H9 (cell line): ENCODE data around the gene PSMB7. TPM values are rescaled to one million over a fixed set of nuclear protein-coding genes. Genes with fewer than 3 reads are reported as not detected.

Experiments used
- DNase-seq: peaks from one replicate; pipeline ENCODE4 v3.0.0-alpha.2; 2017
- H2AFZ ChIP-seq: one replicate; pipeline ENCODE4 v1.6.1; 2013; ENCODE audit warnings: mild to moderate bottlenecking, low read length, control low read depth, moderate library complexity
- H2AK5ac ChIP-seq: 2 replicates; pipeline ENCODE4 v1.6.1; 2013; ENCODE audit warnings: low read length, control low read depth, mixed read lengths; ENCODE audit not compliant: insufficient read length
- H2BK120ac ChIP-seq: one replicate; pipeline ENCODE4 v1.6.1; 2013; ENCODE audit warnings: low read depth, mild to moderate bottlenecking, low read length, control low read depth, inconsistent platforms; ENCODE audit not compliant: poor library complexity, severe bottlenecking
- H2BK12ac ChIP-seq: 2 replicates; pipeline ENCODE4 v1.6.1; 2013; ENCODE audit warnings: low read length, control low read depth, mixed read lengths, low read depth; ENCODE audit not compliant: insufficient read length
- H2BK15ac ChIP-seq: 2 replicates; pipeline ENCODE4 v1.6.1; 2013; ENCODE audit warnings: low read depth, low read length, control low read depth
- H2BK20ac ChIP-seq: one replicate; pipeline ENCODE4 v1.6.1; 2013; ENCODE audit warnings: low read depth, mild to moderate bottlenecking, low read length, control low read depth, inconsistent platforms; ENCODE audit not compliant: poor library complexity, severe bottlenecking
- H2BK5ac ChIP-seq: 2 replicates; pipeline ENCODE4 v1.6.1; 2013; ENCODE audit warnings: low read length, control low read depth, mixed read lengths; ENCODE audit not compliant: insufficient read length
- H3K14ac ChIP-seq: 2 replicates; pipeline ENCODE4 v1.6.1; 2013; ENCODE audit warnings: low read length, control low read depth; ENCODE audit not compliant: insufficient read depth
- H3K18ac ChIP-seq: 2 replicates; pipeline ENCODE4 v1.6.1; 2013; ENCODE audit warnings: low read depth, mild to moderate bottlenecking, mixed read lengths, low read length, control low read depth; ENCODE audit not compliant: insufficient read length
- H3K23ac ChIP-seq: 2 replicates; pipeline ENCODE4 v1.6.1; 2013; ENCODE audit warnings: low read length, control low read depth, mixed read lengths, low read depth; ENCODE audit not compliant: insufficient read length
- H3K23me2 ChIP-seq: 2 replicates; pipeline ENCODE4 v1.6.1; 2013; ENCODE audit warnings: low read depth, mild to moderate bottlenecking, mixed read lengths, low read length, control low read depth; ENCODE audit not compliant: insufficient read length, poor library complexity, severe bottlenecking
- H3K27ac ChIP-seq: 2 replicates; pipeline ENCODE4 v1.5.1; 2013; ENCODE audit warnings: low read length, control low read depth, mixed read lengths, low read depth; ENCODE audit not compliant: insufficient read length
- H3K27me3 ChIP-seq: 2 replicates; pipeline ENCODE4 v1.6.1; 2013; ENCODE audit warnings: low read length, control low read depth, inconsistent platforms; ENCODE audit not compliant: insufficient read depth
- H3K4ac ChIP-seq: 2 replicates; pipeline ENCODE4 v1.6.1; 2013; ENCODE audit warnings: low read depth, mild to moderate bottlenecking, control low read depth, inconsistent platforms, low read length, moderate library complexity
- H3K4me1 ChIP-seq: 2 replicates; pipeline ENCODE4 v1.6.1; 2013; ENCODE audit warnings: low read length, control low read depth, inconsistent platforms; ENCODE audit not compliant: insufficient read depth
- H3K4me2 ChIP-seq: 2 replicates; pipeline ENCODE4 v1.6.1; 2013; ENCODE audit warnings: low read length, control low read depth, mixed read lengths; ENCODE audit not compliant: insufficient read length, insufficient read depth
- H3K56ac ChIP-seq: 2 replicates; pipeline ENCODE4 v1.6.1; 2013; ENCODE audit warnings: low read depth, mild to moderate bottlenecking, mixed read lengths, low read length, control low read depth; ENCODE audit not compliant: insufficient read length
- H3K79me1 ChIP-seq: 2 replicates; pipeline ENCODE4 v1.6.1; 2013; ENCODE audit warnings: low read depth, mild to moderate bottlenecking, moderate library complexity, low read length, control low read depth, inconsistent platforms; ENCODE audit not compliant: insufficient read depth, poor library complexity, severe bottlenecking
- H3K79me2 ChIP-seq: 2 replicates; pipeline ENCODE4 v1.6.1; 2013; ENCODE audit warnings: low read length, control low read depth, inconsistent platforms; ENCODE audit not compliant: insufficient read depth
- H3K9ac ChIP-seq: 2 replicates; pipeline ENCODE4 v1.6.1; 2013; ENCODE audit warnings: low read length, control low read depth, mixed read lengths; ENCODE audit not compliant: insufficient read length; ENCODE audit errors: extremely low read depth
- H3K9me3 ChIP-seq: one replicate; pipeline ENCODE4 v1.6.1; 2013; ENCODE audit warnings: low read depth, low read length, inconsistent platforms; ENCODE audit not compliant: control insufficient read depth
- H3T11ph ChIP-seq: one replicate; pipeline ENCODE4 v1.6.1; 2013; ENCODE audit warnings: mild to moderate bottlenecking, low read length, control low read depth, inconsistent platforms
- H4K20me1 ChIP-seq: one replicate; pipeline ENCODE4 v1.6.1; 2013; ENCODE audit not compliant: control insufficient read depth, insufficient read length, insufficient read depth
- H4K5ac ChIP-seq: 2 replicates; pipeline ENCODE4 v1.6.1; 2013; ENCODE audit warnings: low read depth, mild to moderate bottlenecking, mixed read lengths, low read length, control low read depth; ENCODE audit not compliant: insufficient read length
- H4K8ac ChIP-seq: replicated peaks from 2 replicates; pipeline ENCODE4 v1.6.1; 2013; ENCODE audit warnings: low read length, control low read depth, mixed read lengths, low read depth; ENCODE audit not compliant: insufficient read length
- H4K91ac ChIP-seq: 2 replicates; pipeline ENCODE4 v1.6.1; 2013; ENCODE audit warnings: low read depth, mild to moderate bottlenecking, moderate library complexity, mixed read lengths, low read length, control low read depth; ENCODE audit not compliant: insufficient read length
- H3K27ac Mint-ChIP-seq, 3 experiments: 2 replicates in 2 of 3; 3 replicates in 1 of 3; pipeline ENCODE4 v1.8.0; 2020 to 2021; ENCODE audit warnings: mixed read lengths in 3 of 3, mild to moderate bottlenecking in 1 of 3, moderate library complexity in 1 of 3
- H3K27me3 Mint-ChIP-seq: 2 replicates; pipeline ENCODE4 v1.8.0; 2021; ENCODE audit warnings: low read depth, mild to moderate bottlenecking, moderate library complexity, mixed read lengths
- H3K36me3 Mint-ChIP-seq, 3 experiments: 2 replicates in 2 of 3; 3 replicates in 1 of 3; pipeline ENCODE4 v1.8.0; 2020 to 2021; ENCODE audit warnings: low read depth in 3 of 3, mixed read lengths in 3 of 3; ENCODE audit not compliant: insufficient read depth in 1 of 3
- H3K4me1 Mint-ChIP-seq, 2 experiments: 2 replicates each; pipeline ENCODE4 v1.8.0; 2020; ENCODE audit warnings: mixed read lengths in 2 of 2
- H3K4me3 Mint-ChIP-seq, 2 experiments: 2 replicates in 1 of 2; 3 replicates in 1 of 2; pipeline ENCODE4 v1.8.0; 2020 to 2021; ENCODE audit warnings: mild to moderate bottlenecking in 2 of 2, mixed read lengths in 2 of 2, moderate library complexity in 1 of 2
- H3K9me3 Mint-ChIP-seq, 2 experiments: 2 replicates in 1 of 2; 3 replicates in 1 of 2; pipeline ENCODE4 v1.8.0; 2020; ENCODE audit warnings: mild to moderate bottlenecking in 2 of 2, mixed read lengths in 2 of 2, moderate library complexity in 1 of 2
- WGBS: extraction: QIAGEN DNeasy Blood & Tissue Kit; methylation state at CpG from one replicate; pipeline ENCODE4 v1.1.7; 2013; ENCODE audit warnings: missing lambda C conversion rate, low lambda C conversion rate, mixed read lengths; ENCODE audit not compliant: insufficient read length; ENCODE audit errors: extremely low coverage; 5-methylcytosine and 5-hydroxymethylcytosine counted together
- total RNA-seq: library from RNA; stranded (reverse); gene quantifications from 2 replicates; pipeline ENCODE4 v1.2.1, GENCODE V29; 2021
- TF ChIP-seq, protein P1 (sequence below): fragments of 200-600 bp; sonication (generic); conservative IDR thresholded peaks from 3 replicates; pipeline ENCODE4 v1.8.0; 2021; ENCODE audit warnings: antibody characterized with exemption, mild to moderate bottlenecking

Gene PSMB7
- total RNA-seq, 1 experiment from 2014 or later, result 209 TPM

DNA sequence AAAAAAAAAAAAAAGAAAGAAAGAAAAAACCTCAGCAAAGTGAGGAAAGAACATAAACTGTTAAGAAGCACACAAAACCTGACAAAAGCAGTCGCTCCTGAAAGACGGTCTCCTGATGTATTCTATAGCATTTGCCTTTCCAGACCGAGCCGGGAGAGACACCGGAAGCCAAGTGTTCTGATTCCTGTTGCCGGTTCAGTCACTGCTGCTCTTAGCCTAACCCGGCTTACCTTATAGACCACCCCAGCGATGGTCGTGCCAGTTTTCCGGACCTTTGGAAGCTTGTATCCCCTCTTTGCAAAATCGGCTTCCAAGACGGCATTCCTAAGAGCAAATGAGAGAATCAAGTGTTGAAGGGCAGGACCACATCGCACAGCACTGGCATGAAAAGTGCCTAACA, 630 bp downstream of the PSMB7 start:
- Histone ChIP-seq H3T11ph (no peak overlapping the region), H3K27ac (no peak overlapping the region), H4K91ac (no peak overlapping the region), H3K4me1 (peaks cover 2% of the 10 kb centered on the region; the same call in 1 of the 2 replicates), H2BK15ac (no peak overlapping the region), H3K27me3 (no peaks in the 10 kb centered on the region), H3K79me2 (peaks cover 6% of the 10 kb centered on the region; the same call in 1 of the 2 replicates), H3K79me1 (no peaks in the 10 kb centered on the region), H2BK5ac (peak overlapping the region; percentile 24), H4K8ac (peak overlapping the region; percentile 74), H3K56ac (peak overlapping the region; percentile 41), H2AFZ (no peak overlapping the region), H2AK5ac (peak overlapping the region; percentile 1), H2BK20ac (no peak overlapping the region), H3K14ac (peak overlapping the region; percentile 33; the same call in 1 of the 2 replicates), H4K5ac (peak overlapping the region; percentile 36), H2BK12ac (no peak overlapping the region), H3K4ac (no peak overlapping the region), H3K23ac (no peak overlapping the region), H3K9me3 (no peaks in the 10 kb centered on the region), H3K23me2 (peaks cover 4% of the 10 kb centered on the region), H3K18ac (no peak overlapping the region), H4K20me1 (no peaks in the 10 kb centered on the region), H3K4me2 (peak overlapping the region; percentile 86), H2BK120ac (no peak overlapping the region), H3K9ac (peak overlapping the region; percentile 96)
- Mint-ChIP-seq H3K4me3 (peak overlapping the region; percentile 99 to 100), H3K27ac (peak overlapping the region; percentile 99 to 100 (median 100)), H3K36me3 (peaks cover 12 to 47% (median 42%) of the 10 kb centered on the region in 3 experiments; a peak in 6 of 7 replicates), H3K27me3 (no peaks in the 10 kb centered on the region; the same call in 1 of the 2 replicates), H3K4me1 (peaks cover 10 to 15% of the 10 kb centered on the region in 2 experiments), H3K9me3 (no peaks in the 10 kb centered on the region; a peak in 1 of 5 replicates)
- no peak for DNase-seq
- TF ChIP-seq, protein P1, sequence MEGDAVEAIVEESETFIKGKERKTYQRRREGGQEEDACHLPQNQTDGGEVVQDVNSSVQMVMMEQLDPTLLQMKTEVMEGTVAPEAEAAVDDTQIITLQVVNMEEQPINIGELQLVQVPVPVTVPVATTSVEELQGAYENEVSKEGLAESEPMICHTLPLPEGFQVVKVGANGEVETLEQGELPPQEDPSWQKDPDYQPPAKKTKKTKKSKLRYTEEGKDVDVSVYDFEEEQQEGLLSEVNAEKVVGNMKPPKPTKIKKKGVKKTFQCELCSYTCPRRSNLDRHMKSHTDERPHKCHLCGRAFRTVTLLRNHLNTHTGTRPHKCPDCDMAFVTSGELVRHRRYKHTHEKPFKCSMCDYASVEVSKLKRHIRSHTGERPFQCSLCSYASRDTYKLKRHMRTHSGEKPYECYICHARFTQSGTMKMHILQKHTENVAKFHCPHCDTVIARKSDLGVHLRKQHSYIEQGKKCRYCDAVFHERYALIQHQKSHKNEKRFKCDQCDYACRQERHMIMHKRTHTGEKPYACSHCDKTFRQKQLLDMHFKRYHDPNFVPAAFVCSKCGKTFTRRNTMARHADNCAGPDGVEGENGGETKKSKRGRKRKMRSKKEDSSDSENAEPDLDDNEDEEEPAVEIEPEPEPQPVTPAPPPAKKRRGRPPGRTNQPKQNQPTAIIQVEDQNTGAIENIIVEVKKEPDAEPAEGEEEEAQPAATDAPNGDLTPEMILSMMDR, result no peak
- no CpG with 5 or more reads among the region's 13 CpGs for WGBS
